Measurements from ENCODE around the gene ARHGEF2. TPM values are rescaled to one million over a fixed set of nuclear protein-coding genes. Genes with fewer than 3 reads are reported as not detected.
"Not testable (repeated sequence)": the region's sequence is repeated elsewhere in the genome, so short reads cannot be mapped to it uniquely, and the experiment has no call there.

ARHGEF2 gene
- total and polyA plus RNA-seq, 9 donors, result 36.3 to 221 (median 63.3) TPM

DNA sequence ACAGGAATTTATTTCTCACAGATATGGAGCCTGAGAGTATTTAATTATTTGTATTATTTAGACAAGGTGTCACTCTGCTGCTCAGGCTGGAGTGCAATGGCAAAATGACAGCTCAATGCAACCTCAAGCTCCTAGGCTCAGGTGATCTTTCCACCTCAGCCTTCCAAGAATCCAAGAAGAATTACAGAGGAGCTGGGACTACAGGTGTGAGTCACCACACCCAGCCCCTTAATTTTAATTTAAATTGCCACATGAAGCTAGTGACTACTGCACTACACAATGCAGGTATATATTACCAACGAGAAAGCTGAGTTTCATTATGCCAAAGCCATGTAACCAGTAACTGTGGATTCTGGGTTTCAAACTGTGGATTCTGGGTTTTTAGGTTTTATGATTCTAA, 46.3 kb downstream of the ARHGEF2 start:
- WGBS, 3 donors, result 36 to 73% (median 60%) methylated on average over 1 of the region's 1 CpG
- H3K27me3 ChIP-seq, result no peaks in the 10 kb centered on the region
- no peaks in the 10 kb centered on the region for H3K9me3 ChIP-seq
- no peak for DNase-seq
- TF ChIP-seq EP300 (IDR thresholded peaks at IDR 0.05), result no peak
- TF ChIP-seq POLR2A (IDR thresholded peaks at IDR 0.05), result no peak
- TF ChIP-seq, protein P1, sequence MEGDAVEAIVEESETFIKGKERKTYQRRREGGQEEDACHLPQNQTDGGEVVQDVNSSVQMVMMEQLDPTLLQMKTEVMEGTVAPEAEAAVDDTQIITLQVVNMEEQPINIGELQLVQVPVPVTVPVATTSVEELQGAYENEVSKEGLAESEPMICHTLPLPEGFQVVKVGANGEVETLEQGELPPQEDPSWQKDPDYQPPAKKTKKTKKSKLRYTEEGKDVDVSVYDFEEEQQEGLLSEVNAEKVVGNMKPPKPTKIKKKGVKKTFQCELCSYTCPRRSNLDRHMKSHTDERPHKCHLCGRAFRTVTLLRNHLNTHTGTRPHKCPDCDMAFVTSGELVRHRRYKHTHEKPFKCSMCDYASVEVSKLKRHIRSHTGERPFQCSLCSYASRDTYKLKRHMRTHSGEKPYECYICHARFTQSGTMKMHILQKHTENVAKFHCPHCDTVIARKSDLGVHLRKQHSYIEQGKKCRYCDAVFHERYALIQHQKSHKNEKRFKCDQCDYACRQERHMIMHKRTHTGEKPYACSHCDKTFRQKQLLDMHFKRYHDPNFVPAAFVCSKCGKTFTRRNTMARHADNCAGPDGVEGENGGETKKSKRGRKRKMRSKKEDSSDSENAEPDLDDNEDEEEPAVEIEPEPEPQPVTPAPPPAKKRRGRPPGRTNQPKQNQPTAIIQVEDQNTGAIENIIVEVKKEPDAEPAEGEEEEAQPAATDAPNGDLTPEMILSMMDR (IDR thresholded peaks at IDR 0.05), result no peak
- H3K27ac ChIP-seq, result no peak overlapping the region
- intact Hi-C loops (cut with DNase I), result no loop called here
- H3K36me3 ChIP-seq, result no peaks in the 10 kb centered on the region
- peaks cover 10% of the 10 kb centered on the region for H3K4me1 ChIP-seq (ENCODE audit: insufficient read depth)
- H3K4me3 ChIP-seq, result no peak overlapping the region

DNA sequence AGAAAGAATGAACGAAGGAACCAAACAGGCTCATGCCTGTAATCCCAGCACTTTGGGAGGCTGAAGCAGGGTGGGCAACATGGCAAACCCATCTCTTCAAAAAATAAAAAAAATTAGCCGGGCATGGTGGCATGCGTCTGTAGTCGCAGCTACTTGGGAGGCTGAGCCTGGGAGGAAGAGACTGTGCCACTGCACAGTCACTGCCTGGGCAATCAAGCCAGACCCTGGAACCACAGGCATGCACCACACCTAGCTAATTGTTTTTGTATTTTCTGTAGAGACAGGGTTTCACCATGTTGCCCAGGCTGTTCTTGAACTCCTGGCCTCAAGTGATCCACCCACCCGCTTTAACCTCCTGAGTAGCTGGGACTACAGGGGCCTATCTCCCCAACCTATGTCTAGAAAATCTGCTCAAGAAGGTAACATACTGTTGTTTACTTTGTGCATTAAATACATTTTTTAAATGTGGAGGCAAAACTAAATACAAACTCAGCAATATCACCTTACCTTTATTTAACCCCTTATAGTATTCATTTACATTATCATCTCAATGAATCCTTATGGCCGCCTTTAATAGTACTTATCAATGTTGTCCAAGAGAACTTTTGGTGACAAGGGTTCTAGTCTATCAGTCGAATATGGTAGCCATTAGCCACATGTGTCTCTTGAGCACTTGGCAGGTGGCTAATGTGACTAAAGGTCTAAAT, 46.9 kb downstream of the ARHGEF2 start:
- no peak overlapping the region for H3K27ac ChIP-seq
- H3K4me1 ChIP-seq (ENCODE audit: insufficient read depth), result peaks cover 10% of the 10 kb centered on the region
- H3K4me3 ChIP-seq, result no peak overlapping the region
- no peak for DNase-seq
- TF ChIP-seq POLR2A (IDR thresholded peaks at IDR 0.05), result no peak
- no peaks in the 10 kb centered on the region for H3K36me3 ChIP-seq
- no peaks in the 10 kb centered on the region for H3K27me3 ChIP-seq
- WGBS, 3 donors, result 39 to 58% (median 47%) methylated on average over 7 of the region's 7 CpGs
- intact Hi-C loops (cut with DNase I), result no loop called here
- H3K9me3 ChIP-seq, result no peaks in the 10 kb centered on the region

DNA sequence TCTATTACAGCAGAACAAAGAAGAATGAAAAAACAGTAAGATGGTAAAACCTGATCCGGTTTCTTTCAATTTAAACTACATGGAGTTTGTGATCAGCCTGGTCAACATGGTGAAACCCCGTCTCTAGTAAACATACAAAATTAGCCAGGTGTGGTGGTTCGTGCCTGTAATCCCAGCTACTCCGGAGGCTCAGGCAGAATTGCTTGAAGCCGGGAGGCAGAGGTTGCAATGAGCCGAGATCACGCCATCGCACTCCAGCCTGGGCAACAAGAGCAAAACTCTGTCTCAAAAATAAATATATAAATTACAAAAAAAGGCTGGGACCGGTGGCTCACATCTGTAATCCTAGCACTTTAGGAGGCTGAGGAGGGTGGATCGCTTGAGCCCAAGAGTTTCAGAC, 47.6 kb downstream of the ARHGEF2 start:
- H3K27me3 ChIP-seq; H3K36me3 ChIP-seq; DNase-seq; H3K9me3 ChIP-seq; H3K4me3 ChIP-seq; intact Hi-C loops (cut with DNase I); H3K27ac ChIP-seq: not testable (repeated sequence)
- peaks cover 10% of the 10 kb centered on the region for H3K4me1 ChIP-seq (ENCODE audit: insufficient read depth)
- 41 to 65% (median 42%) methylated on average over 10 of the region's 10 CpGs for WGBS, 3 donors

DNA sequence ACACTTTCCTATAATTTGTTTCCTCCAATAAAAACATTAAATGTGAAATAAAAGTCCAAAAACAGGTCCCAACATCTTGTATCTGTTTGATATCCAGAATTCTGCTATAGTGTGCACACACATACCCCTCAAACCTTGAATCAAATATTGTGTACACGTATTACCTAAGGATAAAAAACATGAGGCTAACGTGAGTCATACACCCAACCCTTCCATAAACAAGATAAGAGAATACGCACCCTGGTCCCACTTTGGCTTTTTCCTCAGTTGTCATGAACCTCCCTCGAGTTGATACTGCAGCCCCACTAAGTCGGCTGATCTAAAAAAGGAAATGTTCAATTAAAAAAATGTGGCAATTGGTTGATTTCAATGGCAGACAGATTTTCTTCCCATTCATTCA, 49.3 kb downstream of the ARHGEF2 start:
- no peak overlapping the region for H3K4me3 ChIP-seq
- H3K36me3 ChIP-seq, result no peaks in the 10 kb centered on the region
- H3K9me3 ChIP-seq, result no peaks in the 10 kb centered on the region
- H3K4me1 ChIP-seq (ENCODE audit: insufficient read depth), result peaks cover 10% of the 10 kb centered on the region
- intact Hi-C loops (cut with DNase I), result no loop called here
- DNase-seq, result no peak
- no peaks in the 10 kb centered on the region for H3K27me3 ChIP-seq
- 27 to 42% (median 27%) methylated on average over 5 of the region's 5 CpGs for WGBS, 3 donors
- TF ChIP-seq EP300 (IDR thresholded peaks at IDR 0.05), result no peak
- TF ChIP-seq POLR2A (IDR thresholded peaks at IDR 0.05), result no peak
- TF ChIP-seq, protein P1 (IDR thresholded peaks at IDR 0.05), result no peak
- H3K27ac ChIP-seq, result no peak overlapping the region

DNA sequence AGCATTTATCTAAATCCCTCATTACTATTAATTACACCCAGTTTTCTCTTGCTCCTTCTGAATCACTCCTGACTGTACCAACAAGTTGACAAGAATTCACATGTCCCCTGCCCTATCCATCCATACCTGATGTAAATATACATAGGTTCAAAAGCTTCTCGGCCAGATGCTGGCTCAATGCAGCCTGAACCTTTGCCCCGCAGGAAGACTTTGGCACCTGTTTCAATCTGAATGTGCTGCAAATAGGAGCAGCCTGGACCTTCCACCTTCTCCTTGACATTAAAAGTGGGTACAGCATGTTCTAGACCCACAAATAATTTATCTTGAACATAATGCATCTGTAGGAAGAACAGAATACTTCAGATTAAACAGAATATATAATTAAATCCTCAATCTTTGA, 52.8 kb downstream of the ARHGEF2 start:
- no peaks in the 10 kb centered on the region for H3K36me3 ChIP-seq

More for the DNA sequence above, 52.8 kb downstream of the ARHGEF2 start:
- Histone ChIP-seq H3K4me1 (ENCODE audit: insufficient read depth) (no peaks in the 10 kb centered on the region), H3K9me3 (no peaks in the 10 kb centered on the region), H3K27ac (no peak overlapping the region), H3K4me3 (no peak overlapping the region), H3K27me3 (no peaks in the 10 kb centered on the region)
- 93 to 95% (median 95%) methylated on average over 2 of the region's 2 CpGs for WGBS, 3 donors
- no peak for TF ChIP-seq EP300 (IDR thresholded peaks at IDR 0.05)
- TF ChIP-seq POLR2A (IDR thresholded peaks at IDR 0.05), result no peak
- TF ChIP-seq, protein P1 (IDR thresholded peaks at IDR 0.05), result no peak
- DNase-seq, result no peak
- intact Hi-C loops (cut with DNase I), result no loop called here

Data from ovary (tissue), 9 donors.